ENCODE measurements around the gene ST7L.
A peak's percentile ranks its signal among the peaks of the same experiment; 100 is the strongest.

Gene ST7L

DNA sequence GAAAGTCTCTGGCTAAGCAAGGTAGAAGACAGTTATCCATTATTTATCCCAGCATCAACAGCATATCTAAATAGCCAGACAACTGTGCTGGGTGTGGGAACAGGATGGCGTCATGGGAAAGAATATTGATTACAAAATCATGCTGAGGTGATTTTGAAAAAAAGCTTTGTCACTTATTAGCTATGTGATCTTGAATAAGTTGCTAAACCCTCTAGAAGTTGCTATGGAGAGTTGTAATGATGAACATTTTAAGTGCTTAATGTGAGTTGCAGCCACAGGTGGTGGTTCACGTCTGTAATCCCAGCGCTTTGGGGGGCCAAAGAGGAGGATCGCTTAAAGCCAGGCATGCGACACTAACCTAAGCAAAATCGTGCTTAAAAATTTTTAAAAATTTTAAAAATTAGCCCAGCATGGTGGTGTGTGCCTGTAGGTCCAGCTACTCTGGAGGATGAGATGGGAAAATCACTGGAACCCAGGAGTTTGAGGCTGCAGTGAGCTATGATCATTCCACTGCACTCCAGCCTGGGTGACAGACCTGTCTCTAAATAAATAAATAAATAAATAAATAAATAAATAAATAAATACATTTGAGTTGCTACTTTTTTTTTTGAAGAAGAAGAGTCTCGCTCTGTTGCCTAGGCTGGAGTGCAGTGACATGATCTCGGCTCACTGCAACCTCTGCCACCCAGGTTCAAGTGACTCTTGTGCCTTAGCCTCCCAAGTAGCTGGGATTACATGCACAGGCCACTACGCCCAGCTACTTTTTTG, 76.6 kb downstream of the ST7L start:
- DNase-seq (ENCODE audit: low read depth in 2 of 2), result no peak
- H3K4me3 ChIP-seq (replicated peaks in 1 of 2; ENCODE audit: low read depth in 2 of 2, low read length in 2 of 2), result no peak overlapping the region
- TF ChIP-seq CTCF (IDR thresholded peaks at IDR 0.05; ENCODE audit: low read depth, low read length), result no peak

DNA sequence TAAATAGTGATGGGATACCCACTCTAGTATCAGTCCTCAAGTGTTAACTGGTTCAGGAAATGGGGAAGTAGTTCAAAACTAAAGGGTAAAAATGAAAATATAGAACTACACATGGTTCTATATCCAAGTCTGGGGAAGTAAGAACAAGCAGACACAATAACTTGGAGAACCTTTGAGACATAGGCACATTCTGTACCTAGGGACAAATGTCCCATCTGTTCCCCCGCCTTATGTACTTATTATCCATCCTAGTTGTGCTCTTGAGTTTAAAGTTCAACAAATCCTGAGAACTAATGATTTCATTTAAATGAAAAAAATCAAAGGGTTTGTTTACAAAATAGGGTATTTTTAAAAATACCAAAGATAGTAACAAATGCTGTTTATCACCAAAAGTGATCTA, 77.6 kb downstream of the ST7L start:
- DNase-seq (ENCODE audit: low read depth in 2 of 2), result no peak
- H3K4me3 ChIP-seq (replicated peaks in 1 of 2; ENCODE audit: low read depth in 2 of 2, low read length in 2 of 2), result no peak overlapping the region
- TF ChIP-seq CTCF (IDR thresholded peaks at IDR 0.05; ENCODE audit: low read depth, low read length), result no peak

DNA sequence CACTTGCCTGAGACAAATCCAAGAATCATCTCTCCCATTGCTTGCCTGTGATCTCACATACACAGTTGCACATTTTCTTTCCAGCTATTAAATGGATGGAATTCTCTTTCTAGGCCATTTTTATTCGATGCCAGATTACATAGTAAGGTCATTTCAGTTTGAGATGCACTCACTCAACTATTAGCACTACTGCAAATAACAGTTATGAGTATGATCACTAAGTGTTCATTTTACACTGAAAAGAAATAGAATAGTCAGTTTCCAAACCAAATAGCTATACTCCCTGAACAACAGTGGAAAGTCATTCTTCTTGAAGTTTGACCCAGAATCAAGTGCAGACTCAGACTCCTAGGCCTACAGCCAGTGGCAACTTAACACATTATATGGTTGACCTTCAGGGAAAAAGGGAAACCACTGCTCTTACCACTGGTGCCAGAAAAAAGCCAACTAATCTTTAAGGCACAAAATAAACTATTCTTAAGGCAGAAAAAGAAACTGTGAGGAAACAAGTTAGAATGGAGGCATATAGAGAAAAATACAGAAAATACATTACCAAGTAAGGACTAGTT, 78.6 kb downstream of the ST7L start:
- no peak overlapping the region for H3K4me3 ChIP-seq (replicated peaks in 1 of 2; ENCODE audit: low read depth in 2 of 2, low read length in 2 of 2)
- DNase-seq (ENCODE audit: low read depth in 2 of 2), result peak; percentile 25 to 71
- TF ChIP-seq CTCF (IDR thresholded peaks at IDR 0.05; ENCODE audit: low read depth, low read length), result no peak

GRCh38 chr1:112538883-112539282, 80.1 kb downstream of the ST7L start:
- DNase-seq (ENCODE audit: low read depth in 2 of 2), result no peak
- no peak overlapping the region for H3K4me3 ChIP-seq (replicated peaks in 1 of 2; ENCODE audit: low read depth in 2 of 2, low read length in 2 of 2)
- no peak for TF ChIP-seq CTCF (IDR thresholded peaks at IDR 0.05; ENCODE audit: low read depth, low read length)

DNA sequence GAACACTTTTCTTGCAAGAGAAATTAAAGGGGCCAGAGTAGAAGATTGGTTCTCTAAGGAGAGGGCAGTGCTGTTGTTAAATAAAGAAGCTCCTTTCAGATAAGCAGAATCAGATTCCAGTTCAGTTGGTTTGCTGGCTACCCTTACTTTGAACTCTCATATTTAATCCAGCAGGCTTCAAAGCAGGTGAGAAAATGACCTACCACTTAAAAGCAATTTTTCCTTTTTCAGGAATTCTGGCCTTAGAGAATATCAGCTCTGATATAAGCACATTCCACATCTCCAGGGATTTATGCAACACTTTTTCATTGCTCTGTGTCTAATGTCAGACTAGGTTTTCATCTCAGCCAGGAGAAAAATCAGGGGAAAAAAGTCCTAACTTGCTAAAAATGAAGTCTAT, 81.5 kb downstream of the ST7L start:
- no peak for DNase-seq (ENCODE audit: low read depth in 2 of 2)

GRCh38 chr1:112536561-112536960, 82.4 kb downstream of the ST7L start:
- no peak overlapping the region for H3K4me3 ChIP-seq (replicated peaks in 1 of 2; ENCODE audit: low read depth in 2 of 2, low read length in 2 of 2)
- TF ChIP-seq CTCF (IDR thresholded peaks at IDR 0.05; ENCODE audit: low read depth, low read length), result no peak
- peak in 1 of 2 donors; percentile 79 for DNase-seq (ENCODE audit: low read depth in 2 of 2)

More for the DNA sequence above, 81.5 kb downstream of the ST7L start:
- TF ChIP-seq CTCF (IDR thresholded peaks at IDR 0.05; ENCODE audit: low read depth, low read length), result no peak
- H3K4me3 ChIP-seq (replicated peaks in 1 of 2; ENCODE audit: low read depth in 2 of 2, low read length in 2 of 2), result no peak overlapping the region
